Measurements from ENCODE around the gene ANKRD63.
A peak's percentile ranks its signal among the peaks of the same experiment; 100 is the strongest.

ANKRD63 gene

DNA sequence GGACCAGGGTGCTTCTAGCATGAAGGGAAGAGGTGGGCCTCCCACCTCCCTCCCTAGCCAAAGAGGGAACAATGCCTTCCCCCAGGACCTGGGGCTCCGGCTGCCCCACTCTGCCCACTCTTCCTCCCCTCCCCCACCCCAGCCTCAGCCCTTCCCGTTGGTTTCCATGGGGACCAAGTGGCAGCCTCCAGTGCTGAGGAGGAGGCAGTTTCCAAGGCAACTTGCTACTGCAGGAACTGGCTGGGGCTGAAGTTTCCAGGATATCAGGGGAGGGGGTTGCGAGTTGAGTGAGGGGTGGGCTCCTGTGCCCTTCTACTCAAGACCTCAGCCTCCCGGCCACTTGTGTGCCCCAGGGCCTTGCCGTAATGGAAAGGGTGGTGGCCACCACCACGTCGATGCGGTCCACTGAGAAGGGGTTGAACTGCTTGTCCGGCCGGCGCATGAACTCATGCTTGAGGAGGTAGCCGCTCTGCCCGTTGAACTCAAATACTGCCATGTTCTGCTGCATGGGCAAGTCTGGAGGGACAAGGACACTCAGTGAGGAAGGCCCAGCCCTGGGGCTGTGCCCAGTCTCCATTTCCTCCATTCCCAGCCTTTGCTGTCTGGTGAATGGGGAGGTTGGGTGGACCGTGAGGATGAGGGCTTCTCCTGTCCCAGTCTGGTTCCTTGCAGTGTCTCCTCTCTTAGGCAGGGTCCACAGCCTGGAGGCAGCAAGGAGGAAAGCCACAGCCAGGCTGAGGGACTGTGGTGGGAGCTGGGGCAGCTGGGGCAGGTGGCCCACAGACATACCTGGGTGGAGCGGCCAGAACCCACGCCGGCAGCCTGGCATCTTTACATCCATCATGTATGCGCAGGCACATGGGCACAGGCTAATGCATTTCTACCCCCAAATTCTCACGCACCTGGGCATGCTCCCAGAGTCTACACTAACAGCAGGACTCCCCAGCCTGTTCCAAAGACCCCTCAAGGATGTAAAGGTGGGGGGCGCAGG, 11.3 kb upstream of the ANKRD63 start:
- DNase-seq: no peak

DNA sequence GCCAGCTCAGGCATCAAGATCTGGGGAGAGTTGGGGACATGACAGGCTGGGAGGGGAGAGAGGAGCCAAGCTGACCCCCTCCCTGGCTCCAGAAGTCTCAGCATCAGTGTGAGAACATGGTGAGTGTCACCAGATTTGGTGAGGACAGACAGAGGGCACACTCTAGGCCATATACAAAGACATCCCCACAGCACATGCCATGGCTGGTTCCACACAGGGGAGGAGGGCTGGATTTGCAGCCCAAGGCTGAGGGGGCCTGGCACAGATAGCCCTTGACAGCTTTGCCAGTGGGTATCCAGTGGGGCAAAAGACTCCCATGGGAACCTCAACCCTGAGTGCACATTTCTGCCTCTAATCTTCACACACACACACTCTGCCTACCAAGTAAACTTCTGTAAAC, 10.1 kb upstream of the ANKRD63 start:
- no peak for DNase-seq

DNA sequence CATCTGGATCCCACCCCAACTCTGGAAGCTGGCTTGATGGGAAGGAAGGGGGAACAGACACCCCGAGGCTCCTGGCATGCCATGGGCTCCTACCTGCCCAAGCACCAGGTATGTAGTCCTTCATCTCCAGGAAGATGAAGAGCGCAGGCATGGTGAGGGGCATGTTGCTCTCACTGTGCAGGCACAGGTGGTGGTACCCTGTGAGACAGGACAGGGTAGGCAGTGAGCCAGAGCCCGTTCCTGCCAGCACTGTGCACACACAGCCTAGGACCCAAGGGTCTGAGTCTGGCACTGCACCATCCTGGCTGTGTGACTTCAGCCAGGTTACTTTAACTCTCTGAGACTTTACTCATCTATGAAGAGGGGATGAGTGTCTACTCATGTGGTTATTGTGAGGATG, 9.4 kb upstream of the ANKRD63 start:
- DNase-seq: no peak

DNA sequence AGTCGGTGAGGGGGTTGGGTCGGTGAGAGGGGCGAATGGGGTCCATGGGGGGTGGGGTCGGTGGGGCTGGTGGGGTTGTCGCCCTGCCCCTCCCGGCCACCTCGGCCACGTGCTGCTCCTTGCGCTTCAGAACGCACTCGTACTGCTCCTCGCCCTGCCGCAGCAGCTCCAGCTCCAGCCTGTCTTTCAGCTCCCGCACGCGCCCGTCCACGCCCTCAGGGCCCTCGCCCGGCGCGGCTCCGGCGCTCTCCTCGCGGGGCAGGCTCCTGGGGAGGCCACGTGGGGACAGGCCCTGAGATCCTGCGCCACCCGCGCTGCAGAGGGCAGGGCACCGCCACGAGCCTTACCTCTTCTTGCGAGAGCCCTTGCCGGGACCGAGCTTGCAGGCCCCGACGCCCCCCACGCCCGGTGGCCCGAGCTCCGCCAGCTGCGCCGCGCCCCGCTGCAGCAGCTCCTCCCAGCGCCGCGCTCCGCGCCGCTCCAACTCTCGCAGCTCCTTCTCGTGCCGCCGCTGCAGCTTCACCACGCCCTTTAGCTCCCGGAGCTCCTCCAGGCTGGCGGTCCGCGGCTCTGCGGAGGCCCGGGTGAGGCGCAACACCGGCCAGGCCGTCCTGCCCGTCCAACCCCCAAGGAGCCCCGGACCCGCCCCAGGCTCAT, 8.2 kb upstream of the ANKRD63 start:
- DNase-seq: peak; percentile 35

DNA sequence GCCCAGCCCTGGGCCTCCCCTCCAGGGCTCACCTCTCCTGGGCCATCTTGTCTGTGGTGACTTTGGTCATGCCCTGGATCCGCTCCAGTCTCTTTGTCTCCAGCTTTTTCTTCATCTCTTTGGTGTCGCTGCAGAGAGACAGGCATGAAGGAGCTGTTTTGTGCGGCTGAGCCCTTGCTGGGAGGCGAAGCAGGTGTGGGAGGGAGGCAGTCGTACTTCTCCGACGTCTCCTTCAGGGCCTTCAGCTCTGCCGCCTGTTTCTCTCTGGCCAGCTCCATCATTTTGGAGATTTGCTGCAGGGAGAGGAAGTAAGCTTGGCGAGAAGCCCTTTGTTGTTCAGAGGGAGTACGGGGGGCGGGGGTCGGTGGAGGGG, 7.7 kb upstream of the ANKRD63 start:
- DNase-seq: no peak

DNA sequence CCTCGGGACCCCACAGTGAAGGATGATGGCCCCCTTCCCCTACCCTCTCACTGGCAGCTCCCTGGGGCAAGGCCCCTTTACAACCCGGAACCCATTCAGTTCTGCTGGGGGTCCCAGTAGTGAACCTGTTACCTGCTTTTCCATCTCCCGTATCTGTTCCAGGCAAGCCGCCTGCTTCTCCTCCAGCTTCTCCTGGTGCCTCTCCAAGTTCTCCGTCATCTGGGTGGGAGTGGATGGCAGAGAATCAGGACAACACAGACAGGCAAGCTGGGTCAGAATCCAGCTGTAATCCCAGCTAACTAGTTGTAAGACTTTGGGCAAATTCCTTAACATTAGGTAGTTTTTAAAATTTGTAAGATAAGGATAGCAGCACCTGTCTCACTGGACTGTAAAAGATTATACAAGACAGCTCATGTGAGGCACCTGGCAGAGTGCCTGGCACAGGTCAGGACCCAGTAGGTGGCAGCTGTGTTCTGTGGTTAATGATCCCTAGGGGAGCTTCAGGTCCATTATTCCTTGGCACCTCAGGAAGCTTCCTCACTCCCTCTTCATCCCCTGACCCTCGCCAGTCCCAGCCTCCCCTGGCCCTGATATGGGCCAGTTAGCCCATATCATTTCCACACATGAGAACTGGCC, 6.4 kb upstream of the ANKRD63 start:
- no peak for DNase-seq

DNA sequence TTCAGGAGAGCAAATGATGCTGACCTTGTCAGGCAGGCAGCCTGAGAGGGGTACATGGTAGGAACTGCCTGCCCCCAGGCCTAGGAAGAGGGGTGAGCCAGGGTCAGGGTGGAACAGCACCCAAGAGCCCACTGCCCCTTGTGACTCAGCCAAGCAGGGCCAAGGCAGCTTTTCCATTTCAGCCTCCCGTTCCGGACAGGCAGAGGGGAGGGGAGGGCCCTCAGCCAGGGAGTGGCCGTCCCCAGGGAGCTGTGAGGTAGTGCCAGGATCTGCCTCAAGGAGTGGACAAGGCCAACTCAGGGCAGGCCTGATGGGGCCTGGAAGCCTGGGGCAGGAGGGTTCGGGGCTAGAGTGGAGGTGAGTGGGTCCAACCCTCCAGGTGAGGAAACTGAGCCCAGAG, 5.1 kb upstream of the ANKRD63 start:
- DNase-seq: no peak

DNA sequence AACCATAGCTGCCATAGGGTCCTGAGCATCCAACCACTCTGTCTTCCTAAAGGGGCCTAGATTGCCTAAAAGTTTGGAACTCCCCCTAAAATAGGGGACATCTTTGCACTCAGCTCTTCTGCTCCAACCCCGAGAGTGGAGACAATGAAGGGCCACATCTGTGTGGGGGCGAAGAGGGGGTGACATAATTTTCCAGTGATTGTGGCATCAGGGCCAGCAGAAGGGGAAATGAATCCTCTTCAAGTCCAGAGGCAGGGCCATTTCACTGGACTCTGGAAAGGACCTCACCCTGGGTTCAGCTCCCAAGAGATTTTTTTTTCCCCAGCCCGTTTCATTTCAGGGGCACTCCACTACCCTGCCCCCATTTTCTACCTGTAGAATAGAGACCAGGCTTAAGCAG, 4.6 kb upstream of the ANKRD63 start:
- no peak for DNase-seq

DNA sequence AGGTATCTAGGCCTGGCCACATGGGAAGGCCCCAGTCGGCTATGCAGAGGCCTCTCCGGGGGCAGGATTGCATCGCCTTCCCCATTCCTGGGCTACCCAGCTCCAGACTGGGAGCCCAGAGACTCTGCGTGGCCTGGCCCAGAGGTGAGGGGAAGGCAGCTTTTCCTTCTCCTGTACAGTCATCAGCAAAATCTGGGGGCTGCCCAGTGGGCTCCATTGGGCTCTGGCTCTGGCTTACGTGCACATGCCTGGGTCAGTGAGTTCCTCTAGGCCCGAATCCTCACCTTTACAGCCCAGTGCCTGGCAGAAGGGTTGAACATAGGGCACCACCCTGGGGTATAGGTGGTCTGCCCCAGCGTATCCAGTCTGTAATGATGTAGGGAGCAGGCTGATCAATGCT, 3.9 kb upstream of the ANKRD63 start:
- DNase-seq: no peak

DNA sequence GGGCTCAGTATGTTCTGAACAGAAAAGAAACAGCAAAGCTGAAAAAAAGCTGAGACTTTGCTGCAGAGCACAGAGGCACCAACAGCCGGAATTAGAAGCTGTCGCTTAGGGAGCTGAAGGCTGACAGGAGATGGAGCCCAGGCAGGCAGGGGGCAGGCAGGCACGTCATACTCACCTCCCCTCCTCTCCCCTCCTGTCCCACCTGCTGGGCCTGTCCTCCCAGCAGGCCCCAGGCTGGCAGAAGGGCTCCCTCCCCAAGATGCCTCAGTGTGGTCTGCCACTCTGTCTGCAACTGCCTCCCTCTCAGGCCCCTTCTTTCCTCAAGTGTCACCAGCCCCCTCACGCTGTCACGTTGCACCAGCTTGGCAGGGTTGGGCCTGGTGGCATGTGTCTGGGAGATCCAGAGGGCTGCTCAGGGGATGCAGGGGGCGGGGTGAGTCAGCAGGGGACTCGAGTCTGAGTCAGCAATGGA, 3.2 kb upstream of the ANKRD63 start:
- DNase-seq: no peak

DNA sequence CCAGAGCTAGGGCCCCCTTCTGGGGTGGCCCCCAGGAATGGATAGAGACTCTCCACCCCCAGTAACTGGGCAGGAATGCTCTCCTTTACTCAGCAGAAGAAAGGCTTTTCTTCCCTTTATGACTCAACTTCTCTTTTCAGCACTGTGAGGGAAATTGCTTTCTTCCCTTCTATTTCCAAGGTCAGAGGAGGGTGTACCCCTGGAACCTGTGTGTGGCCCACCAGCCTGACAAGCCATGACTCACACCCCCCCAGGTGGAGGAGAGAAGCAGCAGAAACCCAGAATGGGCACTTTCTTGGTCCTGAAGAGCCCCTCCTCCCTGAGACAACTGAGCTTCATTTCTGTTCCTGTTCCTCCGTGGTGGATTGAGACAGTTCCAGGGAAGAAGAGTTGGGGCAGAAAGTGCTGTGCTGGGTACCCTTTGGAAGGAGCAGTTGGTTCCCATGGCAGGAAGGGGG, 2.7 kb upstream of the ANKRD63 start:
- no peak for DNase-seq

DNA sequence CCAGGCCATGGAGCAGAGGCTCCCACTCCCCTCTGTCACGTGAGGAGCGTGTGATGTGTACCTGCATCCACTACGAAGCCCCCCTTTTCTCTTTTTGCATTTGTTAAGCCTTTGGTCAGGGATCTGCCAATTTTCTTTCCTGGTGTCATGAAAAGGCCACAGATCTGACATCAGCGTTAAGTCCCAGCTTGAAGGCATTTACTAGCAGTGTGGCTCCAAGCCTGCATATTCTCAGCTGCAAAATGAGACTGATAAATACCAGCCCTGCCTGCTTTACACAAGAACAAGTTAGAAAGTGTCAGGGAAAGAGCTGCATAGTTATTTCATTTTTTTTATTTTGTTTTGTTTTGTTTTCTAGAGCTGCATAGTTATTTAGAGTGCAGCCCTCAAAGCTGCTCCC, 2.3 kb upstream of the ANKRD63 start:
- DNase-seq: no peak

DNA sequence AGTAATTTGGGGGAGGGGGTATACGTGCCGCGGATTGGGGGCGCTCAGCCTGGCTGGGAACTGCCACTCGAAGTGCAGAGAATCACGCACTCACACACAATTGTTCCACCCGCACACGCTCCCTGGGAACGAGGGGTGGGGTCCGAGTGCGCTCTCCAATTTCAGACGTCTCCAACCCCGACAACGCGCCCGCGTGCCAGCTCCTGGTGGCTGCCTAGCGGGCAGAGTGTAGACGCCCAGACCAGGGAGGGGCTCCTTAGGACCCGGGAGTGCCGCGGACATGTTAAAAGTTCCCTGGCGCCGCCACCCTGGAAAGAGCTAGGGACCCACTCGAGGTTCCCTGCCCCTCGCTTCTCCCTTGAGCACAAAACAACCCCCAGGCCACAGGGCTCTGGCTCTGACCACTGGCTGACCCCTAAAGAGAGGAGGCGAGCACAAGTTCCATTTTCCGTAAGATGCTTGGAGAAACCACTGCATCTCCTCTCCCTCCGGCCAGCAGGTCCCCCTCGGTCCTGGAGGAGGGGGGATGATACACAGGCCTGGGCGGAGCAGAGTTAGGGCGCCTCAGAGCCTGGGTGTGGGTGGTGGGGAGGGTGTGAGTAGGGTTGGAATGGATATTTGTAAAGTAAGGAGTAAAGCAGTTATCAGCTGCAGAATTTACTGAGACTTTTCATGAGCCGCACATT, 894 bp upstream of the ANKRD63 start:
- no peak for DNase-seq

DNA sequence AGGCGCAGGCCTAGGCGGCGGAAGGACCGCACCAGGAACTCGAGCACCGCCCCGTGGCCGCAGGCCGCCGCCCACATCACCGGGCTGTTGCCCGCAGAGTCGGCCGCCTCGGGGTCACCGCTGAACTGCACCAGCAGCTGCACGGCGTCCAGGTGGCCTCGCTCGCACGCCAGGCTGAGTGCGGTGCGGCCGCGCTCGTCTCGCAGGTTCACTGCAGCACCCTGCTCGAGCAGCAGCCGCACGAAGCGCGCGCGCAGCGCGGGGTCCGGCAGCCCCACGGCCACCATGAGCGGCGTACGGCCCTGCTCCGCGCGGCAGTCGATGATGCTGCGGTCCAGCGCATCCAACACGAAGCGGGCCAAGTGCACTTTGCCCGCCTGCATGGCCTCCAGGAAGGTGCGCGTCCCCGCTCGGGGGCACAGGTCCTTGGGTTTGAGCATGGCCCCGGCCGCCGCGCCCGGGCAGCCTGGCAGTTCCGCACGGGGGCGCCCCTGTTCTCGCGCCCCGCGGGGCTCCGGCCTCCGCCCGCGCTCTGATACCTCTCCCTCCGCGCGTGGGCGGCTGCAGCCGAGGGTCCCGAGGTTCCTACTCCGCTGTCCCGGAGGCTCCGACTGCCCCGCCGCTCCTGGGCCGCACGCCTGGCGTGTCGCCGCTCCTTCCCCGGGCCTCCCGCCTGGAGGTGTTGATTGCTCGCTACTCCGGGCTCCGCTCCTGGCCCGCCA, 556 bp downstream of the ANKRD63 start:
- DNase-seq: peak; percentile 30

DNA sequence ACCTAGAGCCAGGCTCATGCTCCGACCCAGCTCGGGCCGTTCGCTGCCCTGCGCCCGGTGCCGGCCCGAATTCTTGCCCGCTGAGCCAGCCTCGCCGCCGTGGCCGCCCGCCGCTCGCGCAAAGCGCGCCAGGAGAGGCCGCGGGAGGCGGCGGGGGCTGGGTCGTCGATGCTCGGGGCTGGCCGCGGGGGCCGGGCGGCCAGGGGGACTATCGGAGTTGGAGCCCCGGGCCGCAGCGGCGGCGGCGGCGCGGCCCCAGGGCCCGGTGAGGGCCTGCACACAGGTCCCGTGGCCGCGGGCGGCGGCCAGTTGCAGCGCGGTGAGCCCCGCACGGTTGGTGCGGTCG, 1.1 kb downstream of the ANKRD63 start:
- no peak for DNase-seq

DNA sequence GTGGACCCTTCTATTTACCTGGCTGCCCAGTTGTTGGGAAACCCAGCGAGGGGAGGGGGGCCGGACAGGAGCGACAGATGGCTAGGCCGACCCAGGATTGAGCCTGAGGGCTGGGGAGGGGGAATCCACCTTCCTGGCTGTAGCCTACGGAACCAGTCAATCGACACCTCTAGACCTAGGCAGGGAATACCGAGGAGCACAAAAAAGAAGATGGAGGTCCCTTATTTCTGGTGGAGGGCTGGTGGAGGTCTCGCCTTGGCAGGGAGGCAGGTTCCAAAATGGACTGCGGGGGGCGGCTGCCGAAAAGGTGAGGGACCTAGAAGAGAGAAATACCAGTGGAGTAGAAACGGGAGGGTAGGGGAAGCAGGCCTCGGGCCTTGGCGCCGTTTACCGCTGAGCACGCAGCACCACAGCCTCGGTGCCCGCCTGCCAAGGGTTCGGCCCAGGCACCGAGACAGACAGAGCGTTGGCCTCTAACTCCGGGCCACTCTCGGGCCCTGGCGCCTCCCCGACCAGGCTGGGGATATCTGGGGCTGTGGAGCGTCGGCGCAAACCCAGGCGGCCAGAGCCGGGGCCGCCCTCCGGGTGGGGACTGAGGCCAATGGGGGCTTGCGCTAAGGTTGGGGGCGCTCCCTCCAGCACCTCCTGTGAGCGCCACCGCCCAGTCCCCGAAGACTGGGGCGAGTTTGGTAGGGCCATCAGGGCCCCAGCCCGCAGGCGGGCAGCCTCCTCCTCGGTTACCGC, 1.6 kb downstream of the ANKRD63 start:
- no peak for DNase-seq

DNA sequence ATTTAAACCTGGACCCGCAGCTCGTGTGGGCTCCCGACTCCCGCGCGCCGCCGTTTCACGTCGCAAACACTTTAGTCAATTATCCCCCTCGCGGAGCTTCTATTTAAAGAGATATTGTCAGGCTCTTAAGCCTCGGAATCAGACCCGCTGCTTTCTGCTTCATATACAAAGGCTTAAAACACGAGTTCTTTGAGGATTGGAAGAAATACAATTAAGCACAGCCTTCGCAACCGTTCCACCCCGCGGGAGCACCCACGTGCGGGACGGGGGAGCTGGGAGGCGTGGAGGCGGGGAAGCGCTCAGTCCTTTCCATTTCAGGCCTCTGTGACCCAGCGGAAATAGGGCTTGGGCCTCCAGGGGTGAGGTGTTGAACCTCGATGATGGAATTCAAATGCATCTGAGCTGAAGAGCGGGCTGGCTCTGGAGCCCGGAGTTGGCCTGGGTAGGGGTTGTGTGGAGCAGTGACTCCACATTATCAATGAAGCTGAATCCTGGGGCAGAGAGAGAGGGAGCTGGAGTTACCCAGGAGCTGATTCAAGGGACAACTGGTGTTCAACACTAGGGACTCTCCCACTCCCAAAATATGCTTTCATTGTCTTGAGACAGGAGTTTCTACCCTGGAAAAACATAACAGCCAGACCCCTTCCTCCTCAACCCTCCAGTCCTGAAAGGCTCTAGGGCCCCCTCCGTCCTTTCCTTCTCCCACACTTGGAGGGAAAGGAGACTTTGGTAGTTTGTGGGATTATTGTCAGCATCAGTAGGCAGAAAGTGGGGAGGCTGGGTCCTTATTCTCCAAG, 2.4 kb downstream of the ANKRD63 start:
- DNase-seq: no peak

DNA sequence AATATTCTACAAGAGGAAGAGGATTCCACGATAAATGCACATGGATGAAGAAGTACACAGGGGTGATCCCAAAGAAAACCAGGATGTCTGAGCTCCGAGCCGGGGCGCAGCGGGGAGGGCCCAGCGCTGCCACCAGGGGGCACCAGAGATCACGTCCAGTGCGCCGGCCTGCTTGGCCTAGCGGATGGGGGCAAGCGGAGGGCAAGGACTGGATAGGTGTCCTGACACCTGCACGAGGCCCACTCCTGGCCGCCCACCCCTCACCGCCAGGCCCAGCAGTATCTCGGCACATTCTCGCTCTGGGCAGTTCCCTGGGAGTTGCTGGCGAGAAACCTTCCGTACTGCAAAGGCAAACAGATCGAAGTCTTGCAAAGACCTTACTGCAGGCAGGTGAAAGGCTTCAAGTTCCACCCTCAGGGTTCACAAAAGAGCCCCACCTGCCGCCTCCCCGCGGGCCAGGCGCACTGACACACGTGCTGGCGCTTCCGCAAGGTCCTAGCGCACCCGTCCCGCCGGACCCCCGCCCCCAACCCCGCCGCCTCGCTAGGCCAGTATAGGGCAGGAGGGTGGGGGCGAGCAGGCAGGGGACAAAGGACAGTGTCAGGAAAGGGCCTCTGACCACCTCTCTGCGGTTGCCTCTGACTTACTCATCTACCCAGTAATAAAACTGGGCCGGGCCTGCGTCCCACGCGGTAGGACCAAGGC, 3.3 kb downstream of the ANKRD63 start:
- no peak for DNase-seq

DNA sequence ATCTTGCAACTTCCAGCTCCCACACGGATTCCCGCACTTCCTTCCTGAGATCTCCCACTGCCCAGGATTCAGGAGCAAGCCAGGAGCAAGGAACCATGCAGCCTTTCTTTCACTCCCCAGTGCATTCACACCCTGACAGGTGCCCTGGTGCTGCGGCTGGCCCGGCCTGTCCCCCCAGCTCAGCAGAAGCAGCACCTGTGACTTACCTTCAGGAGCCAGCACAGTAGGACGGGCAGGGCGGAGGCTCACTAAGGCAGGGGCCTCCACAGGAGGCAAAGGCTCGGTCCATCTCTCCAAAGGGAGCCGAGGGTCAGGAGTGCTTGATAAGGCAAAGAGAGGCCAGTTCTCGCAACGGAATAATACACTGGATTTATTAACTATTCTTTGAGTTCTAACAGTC, 4.8 kb downstream of the ANKRD63 start:
- DNase-seq: no peak

DNA sequence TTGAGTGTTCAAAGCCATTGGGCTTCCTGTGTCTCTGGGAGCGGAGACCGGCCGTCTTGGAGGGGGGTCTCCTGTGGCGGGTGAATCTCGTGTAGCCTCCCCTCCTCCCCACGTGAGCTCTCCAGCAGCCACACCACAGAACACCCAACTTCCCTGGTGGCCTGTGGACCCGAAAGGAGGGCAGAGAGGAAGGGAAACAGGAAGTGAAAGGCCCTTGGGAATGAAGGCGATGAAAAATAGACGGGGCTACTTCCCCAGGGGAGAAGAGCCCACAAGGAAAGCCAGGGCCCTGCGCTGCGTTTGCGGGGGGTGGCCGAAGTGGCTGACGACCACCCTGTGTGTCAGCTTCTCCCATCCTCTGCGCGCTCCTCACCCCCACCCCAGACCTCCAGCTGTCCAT, 5.4 kb downstream of the ANKRD63 start:
- DNase-seq: no peak
